IPS DF 6.9 (cell line): ENCODE data around the gene NCAPG.

ENCODE experiments used
- DNase-seq: peaks from one replicate; pipeline ENCODE4 v3.0.0-alpha.2; 2013; ENCODE audit warnings: low read depth, low spot score
- H3K27ac ChIP-seq: one replicate; pipeline ENCODE4 v1.5.1; 2013; ENCODE audit warnings: low read length, control low read depth
- H3K27me3 ChIP-seq: 2 replicates; pipeline ENCODE4 v1.6.1; 2013; ENCODE audit warnings: mild to moderate bottlenecking, low read length; ENCODE audit not compliant: control insufficient read depth, insufficient read depth
- H3K36me3 ChIP-seq: 2 replicates; pipeline ENCODE4 v1.6.1; 2013; ENCODE audit warnings: low read length; ENCODE audit not compliant: control insufficient read depth, insufficient read depth
- H3K4me1 ChIP-seq: 2 replicates; pipeline ENCODE4 v1.6.1; 2013; ENCODE audit warnings: low read length; ENCODE audit not compliant: control insufficient read depth, insufficient read depth
- H3K4me3 ChIP-seq: 2 replicates; pipeline ENCODE4 v1.5.1; 2013; ENCODE audit warnings: mild to moderate bottlenecking, low read length
- H3K9me3 ChIP-seq: 2 replicates; pipeline ENCODE4 v1.6.1; 2013; ENCODE audit warnings: low read length, inconsistent platforms; ENCODE audit not compliant: control insufficient read depth, insufficient read depth
- WGBS: extraction: QIAGEN DNeasy Blood & Tissue Kit; methylation state at CpG from one replicate; pipeline ENCODE4 v1.1.7; 2013; ENCODE audit warnings: mixed read lengths, missing lambda C conversion rate; ENCODE audit not compliant: insufficient read length, insufficient coverage; 5-methylcytosine and 5-hydroxymethylcytosine counted together

Gene NCAPG

GRCh38 chr4:17810260-17811077 lies at the start of gene NCAPG, which contains the start of gene DCAF16:
Gene NCAPG, plus strand, starts transcription at chr4:17810979. Its CDS starts 99 bp downstream, at chr4:17811078.
Gene DCAF16, minus strand, starts transcription at chr4:17810757. Its CDS starts 6,616 bp downstream, at chr4:17804141.
- Histone ChIP-seq H3K27ac (no peak within 1 kb of the TSS), H3K4me3 (peak within 1 kb of the TSS; percentile 81), H3K36me3 (no peaks in the 10 kb centered on the region), H3K4me1 (no peaks in the 10 kb centered on the region; the same call in 1 of the 2 replicates), H3K9me3 (no peaks in the 10 kb centered on the region), H3K27me3 (no peaks in the 10 kb centered on the region)
- no CpG with 5 or more reads among the region's 69 CpGs for WGBS
- peak; percentile 99 for DNase-seq

- H3K4me3 ChIP-seq, result no peak overlapping the region
- peaks cover 2% of the 10 kb centered on the region; the same call in 1 of the 2 replicates for H3K9me3 ChIP-seq
- no peaks in the 10 kb centered on the region for H3K36me3 ChIP-seq
- no CpG with 5 or more reads among the region's 1 CpG for WGBS
- DNase-seq, result no peak
- no peak overlapping the region for H3K27ac ChIP-seq
- H3K4me1 ChIP-seq, result 0 out of 2 replicates have a peak, but pooled peaks cover 1% of the 10 kb centered on the region
- no peaks in the 10 kb centered on the region for H3K27me3 ChIP-seq
Observed at GRCh38 chr4:17761062-17761461, 49.7 kb upstream of the NCAPG start.

- no peak overlapping the region for H3K27ac ChIP-seq
- H3K4me3 ChIP-seq, result no peak overlapping the region
- no peak for DNase-seq
- H3K27me3 ChIP-seq, result no peaks in the 10 kb centered on the region
- no CpG with 5 or more reads among the region's 1 CpG for WGBS
- H3K4me1 ChIP-seq, result 0 out of 2 replicates have a peak, but pooled peaks cover 1% of the 10 kb centered on the region
- H3K9me3 ChIP-seq, result peaks cover 3% of the 10 kb centered on the region
- no peaks in the 10 kb centered on the region for H3K36me3 ChIP-seq
Observed at GRCh38 chr4:17762726-17763125, 48.1 kb upstream of the NCAPG start.

GRCh38 chr4:17763416-17763815 lies 47.4 kb upstream of the NCAPG start:
- WGBS, result no CpG with 5 or more reads among the region's 3 CpGs
- DNase-seq, result no peak
- H3K36me3 ChIP-seq, result no peaks in the 10 kb centered on the region
- no peak overlapping the region for H3K27ac ChIP-seq
- no peaks in the 10 kb centered on the region for H3K27me3 ChIP-seq
- no peak overlapping the region for H3K4me3 ChIP-seq
- H3K9me3 ChIP-seq, result peaks cover 3% of the 10 kb centered on the region
- H3K4me1 ChIP-seq, result 0 out of 2 replicates have a peak, but pooled peaks cover 1% of the 10 kb centered on the region

GRCh38 chr4:17763931-17764330 lies 46.8 kb upstream of the NCAPG start:
- no peak for DNase-seq
- no CpG with 5 or more reads among the region's 5 CpGs for WGBS
- H3K4me3 ChIP-seq, result no peak overlapping the region
- no peaks in the 10 kb centered on the region for H3K27me3 ChIP-seq
- H3K4me1 ChIP-seq, result 0 out of 2 replicates have a peak, but pooled peaks cover 1% of the 10 kb centered on the region
- no peaks in the 10 kb centered on the region for H3K36me3 ChIP-seq
- peaks cover 3% of the 10 kb centered on the region for H3K9me3 ChIP-seq
- H3K27ac ChIP-seq, result no peak overlapping the region

- Histone ChIP-seq H3K27ac (no peak overlapping the region), H3K36me3 (no peaks in the 10 kb centered on the region), H3K27me3 (no peaks in the 10 kb centered on the region), H3K4me3 (no peak overlapping the region), H3K4me1 (0 out of 2 replicates have a peak, but pooled peaks cover 1% of the 10 kb centered on the region), H3K9me3 (peaks cover 3% of the 10 kb centered on the region)
- no peak for DNase-seq
- no CpG with 5 or more reads among the region's 11 CpGs for WGBS
Observed at GRCh38 chr4:17765514-17766286, 45.1 kb upstream of the NCAPG start.

- no CpG with 5 or more reads among the region's 33 CpGs for WGBS
- Histone ChIP-seq H3K4me1 (no peaks in the 10 kb centered on the region), H3K36me3 (no peaks in the 10 kb centered on the region), H3K4me3 (no peak overlapping the region), H3K9me3 (peaks cover 3% of the 10 kb centered on the region), H3K27me3 (no peaks in the 10 kb centered on the region), H3K27ac (no peak overlapping the region)
- DNase-seq, result no peak
Observed at GRCh38 chr4:17766826-17767458, 43.8 kb upstream of the NCAPG start.

GRCh38 chr4:17769406-17770174 lies 41.2 kb upstream of the NCAPG start:
- DNase-seq, result no peak
- peaks cover 3% of the 10 kb centered on the region for H3K9me3 ChIP-seq
- no peak overlapping the region for H3K27ac ChIP-seq
- H3K27me3 ChIP-seq, result no peaks in the 10 kb centered on the region
- WGBS, result no CpG with 5 or more reads among the region's 8 CpGs
- H3K4me1 ChIP-seq, result no peaks in the 10 kb centered on the region
- H3K36me3 ChIP-seq, result no peaks in the 10 kb centered on the region
- H3K4me3 ChIP-seq, result no peak overlapping the region

GRCh38 chr4:17770845-17771244 lies 39.9 kb upstream of the NCAPG start:
- Histone ChIP-seq H3K9me3 (peaks cover 2% of the 10 kb centered on the region), H3K4me1 (no peaks in the 10 kb centered on the region), H3K27me3 (no peaks in the 10 kb centered on the region), H3K27ac (no peak overlapping the region), H3K36me3 (no peaks in the 10 kb centered on the region), H3K4me3 (no peak overlapping the region)
- WGBS, result no CpG with 5 or more reads among the region's 4 CpGs
- DNase-seq, result no peak
